ENCODE results near the gene TUBB4B.
A peak's percentile ranks its signal among the peaks of the same experiment; 100 is the strongest.

Gene TUBB4B

GRCh38 chr9:137268538-137269201 lies 27.6 kb downstream of the TUBB4B start:
- Histone ChIP-seq H3K27ac (peak overlapping the region; percentile 21 to 77), H3K4me3 (peak overlapping the region; percentile 7)
- DNase-seq (ENCODE audit: low spot score) = no peak
- TF ChIP-seq CTCF (IDR thresholded peaks at IDR 0.05) = no peak

- Histone ChIP-seq H3K4me3 (peak overlapping the region; percentile 7), H3K27ac (peak overlapping the region; percentile 57 to 77)
- no peak for DNase-seq (ENCODE audit: low spot score)
- TF ChIP-seq CTCF (IDR thresholded peaks at IDR 0.05) = no peak
Observed at GRCh38 chr9:137269231-137269772, 28.2 kb downstream of the TUBB4B start.

- no peak overlapping the region for H3K4me3 ChIP-seq
- no peak overlapping the region for H3K27ac ChIP-seq
- DNase-seq (ENCODE audit: low spot score) = no peak
- no peak for TF ChIP-seq CTCF (IDR thresholded peaks at IDR 0.05)
Observed at GRCh38 chr9:137270929-137271695, 30.0 kb downstream of the TUBB4B start.

- DNase-seq (ENCODE audit: low spot score) = no peak
- TF ChIP-seq CTCF (IDR thresholded peaks at IDR 0.05) = no peak
- no peak overlapping the region for H3K4me3 ChIP-seq
- H3K27ac ChIP-seq = no peak overlapping the region
Observed at GRCh38 chr9:137271696-137272076, 30.6 kb downstream of the TUBB4B start.

- Histone ChIP-seq H3K4me3 (no peak overlapping the region), H3K27ac (no peak overlapping the region)
- no peak for DNase-seq (ENCODE audit: low spot score)
- no peak for TF ChIP-seq CTCF (IDR thresholded peaks at IDR 0.05)
Observed at GRCh38 chr9:137272241-137273094, 31.4 kb downstream of the TUBB4B start.

GRCh38 chr9:137273095-137273490 lies 32.0 kb downstream of the TUBB4B start:
- H3K27ac ChIP-seq = no peak overlapping the region
- H3K4me3 ChIP-seq = no peak overlapping the region
- no peak for TF ChIP-seq CTCF (IDR thresholded peaks at IDR 0.05)
- DNase-seq (ENCODE audit: low spot score) = no peak

Measured in coronary artery (tissue), 2 donors.